Activated CD4-positive, alpha-beta T cell treated with anti-CD3 and anti-CD28 coated beads for 36 hours (primary cell): ENCODE results near the gene CPEB2. TPM values are rescaled to one million over a fixed set of nuclear protein-coding genes. Genes with fewer than 3 reads are reported as not detected.

Experiments used
- ATAC-seq: fragments of 200-7000 bp; cut with Tn5 transposase; one replicate; pipeline ENCODE4 v1.10.0; 2021; ENCODE audit warnings: mild to moderate bottlenecking, moderate library complexity
- CTCF ChIA-PET: fragments of 350-600 bp; sonication (Branson Sonifier 250); formaldehyde crosslinking; loops from one replicate; lab custom pipeline; 2021; ENCODE audit warnings: antibody characterized with exemption; lab: Charles Lee
- POLR2A ChIA-PET: fragments of 350-600 bp; sonication (Branson Sonifier 250); formaldehyde crosslinking; loops from one replicate; lab custom pipeline; 2021; ENCODE audit warnings: antibody characterized with exemption, inconsistent platforms; lab: Charles Lee
- DNase-seq: peaks from one replicate; pipeline ENCODE4 v3.0.0-alpha.2; 2020
- H3K27ac Mint-ChIP-seq: one replicate; pipeline ENCODE4 v1.8.0; 2021; ENCODE audit warnings: mixed read lengths
- H3K27me3 Mint-ChIP-seq: one replicate; pipeline ENCODE4 v1.8.0; 2021; ENCODE audit warnings: mixed read lengths
- H3K36me3 Mint-ChIP-seq: one replicate; pipeline ENCODE4 v1.8.0; 2021; ENCODE audit warnings: low read depth, mixed read lengths
- H3K4me1 Mint-ChIP-seq: one replicate; pipeline ENCODE4 v1.8.0; 2021; ENCODE audit warnings: mixed read lengths
- H3K4me3 Mint-ChIP-seq: one replicate; pipeline ENCODE4 v1.8.0; 2021; ENCODE audit warnings: mild to moderate bottlenecking, moderate library complexity, mixed read lengths
- H3K9me3 Mint-ChIP-seq: one replicate; pipeline ENCODE4 v1.8.0; 2021; ENCODE audit warnings: low read depth, mixed read lengths
- intact Hi-C, 2 experiments: fragments of 100-400 bp; cut with DNase I in 1 of 2; cut with micrococcal nuclease in 1 of 2; formaldehyde crosslinking; loops; one replicate each; pipeline versions ENCODE4 v1.14.2 to v1.15.1; 2022 to 2024; cut with DNase I, micrococcal nuclease
- total RNA-seq, 2 experiments: library from RNA; stranded (reverse); gene quantifications; one replicate each; pipeline ENCODE4 v1.2.3, GENCODE V29; 2021

The CPEB2 gene
- total RNA-seq, 2 experiments from 2014 or later, result 6.7 TPM

- peak; percentile 64 for ATAC-seq
- intact Hi-C loops, result no loop called here
- POLR2A ChIA-PET, result interaction anchor here (0.6 kb wide), 1 partner anchor 878 kb away, joined by 4 read pairs; no protein-coding TSS in a partner anchor
- Mint-ChIP-seq H3K27ac (no peak overlapping the region), H3K36me3 (no peaks in the 10 kb centered on the region), H3K4me3 (no peak overlapping the region), H3K4me1 (peaks cover 7% of the 10 kb centered on the region), H3K27me3 (peaks cover 11% of the 10 kb centered on the region), H3K9me3 (no peaks in the 10 kb centered on the region)
- peak; percentile 7 for DNase-seq
- CTCF ChIA-PET, result no interaction called here
Measured at GRCh38 chr4:14994242-14994641, 8.0 kb upstream of the CPEB2 start.

- ChIA-PET POLR2A (interaction anchor here (1.1 kb wide), 1 partner anchor 656 kb away, joined by 3 read pairs; no protein-coding TSS in a partner anchor), CTCF (interaction anchor here (0.6 to 1.2 kb wide), 7 partner anchors 10 to 1389 kb away, joined by 3 to 8 read pairs (median 3); no protein-coding TSS in a partner anchor)
- intact Hi-C loops, result loop anchor here (2.0 to 10.0 kb wide), 10 partner anchors 77 to 1347 kb away; partner anchors contain the start of gene TAPT1 (in 1 of the 2)
- H3K27me3 Mint-ChIP-seq, result no peaks in the 10 kb centered on the region
- H3K9me3 Mint-ChIP-seq, result no peaks in the 10 kb centered on the region
- ATAC-seq (peak; percentile 24), DNase-seq (peak; percentile 66)
- peaks cover 11% of the 10 kb centered on the region for H3K4me1 Mint-ChIP-seq
- peak overlapping the region; percentile 87 for H3K4me3 Mint-ChIP-seq
- H3K36me3 Mint-ChIP-seq, result peaks cover 2% of the 10 kb centered on the region
- peak overlapping the region; percentile 96 for H3K27ac Mint-ChIP-seq
Measured at GRCh38 chr4:15001248-15001868, 923 bp upstream of the CPEB2 start.

- H3K36me3 Mint-ChIP-seq, result peaks cover 2% of the 10 kb centered on the region
- peak; percentile 85 for DNase-seq
- ChIA-PET CTCF (no interaction called here), POLR2A (no interaction called here)
- H3K4me3 Mint-ChIP-seq, result peak overlapping the region; percentile 87
- intact Hi-C loops, result loop anchor here (1.0 to 10.0 kb wide), 19 partner anchors 32 to 1518 kb away; partner anchors contain the start of genes BOD1L1 (in 2 of the 2), FBXL5 (in 2 of the 2), TAPT1 (in 2 of the 2) and FAM200B (in 1 of the 2)
- no peaks in the 10 kb centered on the region for H3K9me3 Mint-ChIP-seq
- H3K4me1 Mint-ChIP-seq, result peaks cover 17% of the 10 kb centered on the region
- H3K27me3 Mint-ChIP-seq, result no peaks in the 10 kb centered on the region
- H3K27ac Mint-ChIP-seq, result peak overlapping the region; percentile 95
- peak; percentile 31 for ATAC-seq
Measured at GRCh38 chr4:15002659-15003400, 549 bp downstream of the CPEB2 start.

- intact Hi-C loops, result loop anchor here (1.0 to 10.0 kb wide), 15 partner anchors 31 to 1519 kb away; partner anchors contain the start of genes TAPT1 (in 2 of the 2), BOD1L1 (in 1 of the 2), FBXL5 (in 1 of the 2) and RAB28 (in 1 of the 2)
- POLR2A ChIA-PET, result interaction anchor here (0.7 kb wide), 1 partner anchor 179 kb away, joined by 3 read pairs; no protein-coding TSS in a partner anchor
- CTCF ChIA-PET, result no interaction called here
- Mint-ChIP-seq H3K4me1 (peaks cover 19% of the 10 kb centered on the region), H3K36me3 (peaks cover 6% of the 10 kb centered on the region), H3K27me3 (no peaks in the 10 kb centered on the region), H3K4me3 (peak overlapping the region; percentile 87), H3K9me3 (no peaks in the 10 kb centered on the region), H3K27ac (peak overlapping the region; percentile 58)
- ATAC-seq (peak; percentile 15), DNase-seq (peak; percentile 76)
Measured at GRCh38 chr4:15003401-15003890, 1.2 kb downstream of the CPEB2 start.

GRCh38 chr4:15003891-15004738 lies 1.8 kb downstream of the CPEB2 start:
- ChIA-PET POLR2A (interaction anchor here (0.7 kb wide), 1 partner anchor 179 kb away, joined by 3 read pairs; no protein-coding TSS in a partner anchor), CTCF (no interaction called here)
- H3K4me3 Mint-ChIP-seq, result peak overlapping the region; percentile 87
- intact Hi-C loops, result loop anchor here (1.0 to 10.0 kb wide), 15 partner anchors 31 to 1519 kb away; partner anchors contain the start of genes TAPT1 (in 2 of the 2), BOD1L1 (in 1 of the 2), FBXL5 (in 1 of the 2) and RAB28 (in 1 of the 2)
- peaks cover 6% of the 10 kb centered on the region for H3K36me3 Mint-ChIP-seq
- no peak overlapping the region for H3K27ac Mint-ChIP-seq
- DNase-seq (peak; percentile 67), ATAC-seq (no peak)
- H3K9me3 Mint-ChIP-seq, result no peaks in the 10 kb centered on the region
- H3K4me1 Mint-ChIP-seq, result peaks cover 19% of the 10 kb centered on the region
- no peaks in the 10 kb centered on the region for H3K27me3 Mint-ChIP-seq

- DNase-seq, result peak; percentile 71
- no peak for ATAC-seq
- Mint-ChIP-seq H3K36me3 (peaks cover 9% of the 10 kb centered on the region), H3K27ac (peak overlapping the region; percentile 91), H3K9me3 (no peaks in the 10 kb centered on the region), H3K4me1 (peaks cover 25% of the 10 kb centered on the region), H3K4me3 (peak overlapping the region; percentile 87), H3K27me3 (no peaks in the 10 kb centered on the region)
- ChIA-PET CTCF (no interaction called here), POLR2A (no interaction called here)
- intact Hi-C loops, result loop anchor here (5.0 to 10.0 kb wide), 8 partner anchors 128 to 1350 kb away; partner anchors contain the start of gene TAPT1 (in 1 of the 2)
Measured at GRCh38 chr4:15004739-15005301, 2.5 kb downstream of the CPEB2 start.

- Mint-ChIP-seq H3K36me3 (peaks cover 9% of the 10 kb centered on the region), H3K27ac (peak overlapping the region; percentile 91), H3K9me3 (no peaks in the 10 kb centered on the region), H3K27me3 (no peaks in the 10 kb centered on the region), H3K4me1 (peaks cover 27% of the 10 kb centered on the region), H3K4me3 (peak overlapping the region; percentile 87)
- ChIA-PET CTCF (no interaction called here), POLR2A (no interaction called here)
- DNase-seq (no peak), ATAC-seq (no peak)
- intact Hi-C loops, result loop anchor here in 1 of 2 experiments (10.0 kb wide), 3 partner anchors 749 to 1351 kb away; partner anchors contain the start of gene TAPT1
Measured at GRCh38 chr4:15005474-15006115, 3.3 kb downstream of the CPEB2 start.

- Mint-ChIP-seq H3K27me3 (no peaks in the 10 kb centered on the region), H3K27ac (peak overlapping the region; percentile 47), H3K4me3 (peak overlapping the region; percentile 87), H3K9me3 (no peaks in the 10 kb centered on the region), H3K36me3 (peaks cover 11% of the 10 kb centered on the region), H3K4me1 (peaks cover 27% of the 10 kb centered on the region)
- intact Hi-C loops, result loop anchor here in 1 of 2 experiments (10.0 kb wide), 3 partner anchors 748 to 1352 kb away; partner anchors contain the start of gene TAPT1
- CTCF ChIA-PET, result interaction anchor here (1.1 kb wide), 1 partner anchor 13 kb away, joined by 3 read pairs; no protein-coding TSS in a partner anchor
- DNase-seq (no peak), ATAC-seq (no peak)
- POLR2A ChIA-PET, result no interaction called here
Measured at GRCh38 chr4:15006416-15007024, 4.2 kb downstream of the CPEB2 start.

- no peak overlapping the region for H3K27ac Mint-ChIP-seq
- peaks cover 17% of the 10 kb centered on the region for H3K36me3 Mint-ChIP-seq
- H3K4me1 Mint-ChIP-seq, result peaks cover 34% of the 10 kb centered on the region
- DNase-seq, result no peak
- ATAC-seq, result no peak
- no peaks in the 10 kb centered on the region for H3K27me3 Mint-ChIP-seq
- CTCF ChIA-PET, result interaction anchor here (0.6 to 1.4 kb wide), 6 partner anchors 8 to 779 kb away, joined by 3 read pairs; no protein-coding TSS in a partner anchor
- intact Hi-C loops, result loop anchor here in 1 of 2 experiments (10.0 kb wide), 3 partner anchors 748 to 1352 kb away; partner anchors contain the start of gene TAPT1
- POLR2A ChIA-PET, result no interaction called here
- no peak overlapping the region for H3K4me3 Mint-ChIP-seq
- H3K9me3 Mint-ChIP-seq, result no peaks in the 10 kb centered on the region
Measured at GRCh38 chr4:15007201-15007600, 4.9 kb downstream of the CPEB2 start.
